Stimulated activated CD4-positive, alpha-beta T cell treated with anti-CD3 and anti-CD28 coated beads, Interleukin-1b, Interleukin-23, amount 100 ng/mL, for 24 hours (primary cell): ENCODE data around the gene NOL9.
"Not testable (repeated sequence)": the region's sequence is repeated elsewhere in the genome, so short reads cannot be mapped to it uniquely, and the experiment has no call there.

Source experiments
- DNase-seq, 4 experiments: peaks; one replicate each; pipeline ENCODE4 v3.0.0-alpha.2; 2020; ENCODE audit warnings: low read depth in 4 of 4, low spot score in 1 of 4

The NOL9 gene

GRCh38 chr1:6554031-6554906, at the start of gene NOL9:
NOL9 (minus strand) TSS chr1:6554513; CDS start chr1:6554502, 11 bp downstream.
- peak; percentile 83 to 92 (median 91) for DNase-seq

- DNase-seq, result no peak
Observed at GRCh38 chr1:6603238-6603914, 49.1 kb upstream of the NOL9 start.

- DNase-seq, result peak; percentile 60 to 86 (median 72)
Observed at GRCh38 chr1:6602669-6603237, 48.4 kb upstream of the NOL9 start, which contains the start of gene KLHL21. KLHL21 (minus strand) TSS chr1:6602869; CDS start chr1:6602817, 52 bp downstream.

GRCh38 chr1:6601923-6602668, 47.8 kb upstream of the NOL9 start:
- DNase-seq, result no peak

- DNase-seq, result peak in 3 of 4 experiments; percentile 53 to 83 (median 77)
Observed at GRCh38 chr1:6601049-6601922, 47.0 kb upstream of the NOL9 start.

- DNase-seq, result no peak
Observed at GRCh38 chr1:6600410-6601048, 46.2 kb upstream of the NOL9 start.

GRCh38 chr1:6599991-6600390, 45.7 kb upstream of the NOL9 start:
- DNase-seq, result not testable (repeated sequence)

- DNase-seq, result no peak
Observed at GRCh38 chr1:6599141-6599975, 45.0 kb upstream of the NOL9 start.

- DNase-seq, result no peak
Observed at GRCh38 chr1:6597777-6598131, 43.4 kb upstream of the NOL9 start.

GRCh38 chr1:6596886-6597776, 42.8 kb upstream of the NOL9 start:
- DNase-seq, result no peak

GRCh38 chr1:6596351-6596750, 42.0 kb upstream of the NOL9 start:
- DNase-seq, result no peak

GRCh38 chr1:6594977-6595740, 40.8 kb upstream of the NOL9 start:
- no peak for DNase-seq

- no peak for DNase-seq
Observed at GRCh38 chr1:6593810-6594209, 39.5 kb upstream of the NOL9 start.

GRCh38 chr1:6592865-6593593, 38.7 kb upstream of the NOL9 start:
- DNase-seq, result no peak

GRCh38 chr1:6592441-6592840, 38.1 kb upstream of the NOL9 start:
- no peak for DNase-seq

GRCh38 chr1:6591644-6592043, 37.3 kb upstream of the NOL9 start:
- no peak for DNase-seq
